Left lung (tissue), 10 donors: ENCODE data around the gene NRIP2. TPM values are rescaled to one million over a fixed set of nuclear protein-coding genes. Genes with fewer than 3 reads are reported as not detected.

Source experiments
- ATAC-seq: fragments of 200-7000 bp; cut with Tn5 transposase; one replicate; pipeline ENCODE4 v1.9.1; 2020; ENCODE audit warnings: moderate library complexity
- DNase-seq, 4 donors: peaks; one replicate each; pipeline ENCODE4 v3.0.0-alpha.2; 2013 to 2020
- H3K27ac ChIP-seq, 2 donors: fragments of 200-600 bp; sonication (generic) in 1 of 2; one replicate each; pipeline versions ENCODE4 v1.5.0 to v1.8.0; 2020 to 2021
- H3K27me3 ChIP-seq, 2 donors: fragments of 200-600 bp; sonication (generic) in 1 of 2; one replicate each; pipeline versions ENCODE4 v1.5.0 to v1.8.0; 2020 to 2021
- H3K36me3 ChIP-seq, 2 donors: fragments of 200-600 bp; sonication (generic) in 1 of 2; one replicate each; pipeline versions ENCODE4 v1.5.0 to v1.8.0; 2020 to 2021
- H3K4me1 ChIP-seq, 2 donors: fragments of 200-600 bp; one replicate each; pipeline ENCODE4 v1.8.0; 2021
- H3K4me3 ChIP-seq, 2 donors: fragments of 200-600 bp; sonication (generic) in 1 of 2; one replicate each; pipeline versions ENCODE4 v1.5.0 to v1.8.0; 2020 to 2021; ENCODE audit warnings: mild to moderate bottlenecking in 1 of 2
- H3K9me3 ChIP-seq, 2 donors: fragments of 200-600 bp; sonication (generic) in 1 of 2; one replicate each; pipeline versions ENCODE4 v1.5.0 to v1.8.0; 2020 to 2021
- CTCF ChIP-seq, 2 donors: fragments of 200-600 bp; sonication (generic) in 1 of 2; IDR thresholded peaks; one replicate each; pipeline versions ENCODE4 v1.5.0 to v1.8.0; 2021; ENCODE audit warnings: antibody characterized with exemption in 2 of 2
- intact Hi-C, 2 donors: fragments of 100-400 bp; cut with DNase I; formaldehyde crosslinking; loops; one replicate each; pipeline versions ENCODE4 v1.11.2 to v1.14.2; 2022
- polyA plus RNA-seq, 6 donors: library from polyadenylated mRNA; unstranded; fragments of 120-200 nt; gene quantifications; one replicate each; pipeline ENCODE4 v1.2.1, GENCODE V29; 2013; ENCODE audit not compliant: insufficient read length in 6 of 6
- total RNA-seq, 2 donors: library from RNA; stranded (reverse); fragmentation: NEBNext Ultra II Directional; extraction: Animal tissue kit (Norgen Biotek cat#: 25700); gene quantifications; one replicate each; pipeline ENCODE4 v1.2.1, GENCODE V29; 2021
- donor health status: DM: no; HTN: yes; CAD: no.
- donor health status: DM: no; HTN: no; CAD: no.

The NRIP2 gene
- total and polyA plus RNA-seq, 8 donors = 0.79 to 8.1 (median 7.1) TPM

GRCh38 chr12:2823483-2823882 is 11.4 kb downstream of the NRIP2 start:
- no peaks in the 10 kb centered on the region for H3K4me1 ChIP-seq
- H3K4me3 ChIP-seq = no peak overlapping the region
- H3K9me3 ChIP-seq = no peaks in the 10 kb centered on the region
- DNase-seq (no peak), ATAC-seq (no peak)
- TF ChIP-seq CTCF (IDR thresholded peaks at IDR 0.05) = no peak
- no peak overlapping the region for H3K27ac ChIP-seq
- intact Hi-C loops = no loop called here
- no peaks in the 10 kb centered on the region for H3K27me3 ChIP-seq
- peaks cover 0 to 100% of the 10 kb centered on the region in 2 donors for H3K36me3 ChIP-seq

- H3K4me3 ChIP-seq = no peak overlapping the region
- intact Hi-C loops = no loop called here
- DNase-seq (no peak), ATAC-seq (no peak)
- H3K27ac ChIP-seq = no peak overlapping the region
- TF ChIP-seq CTCF (IDR thresholded peaks at IDR 0.05) = no peak
- H3K9me3 ChIP-seq = no peaks in the 10 kb centered on the region
- peaks cover 0 to 86% of the 10 kb centered on the region in 2 donors for H3K36me3 ChIP-seq
- H3K27me3 ChIP-seq = no peaks in the 10 kb centered on the region
- H3K4me1 ChIP-seq = no peaks in the 10 kb centered on the region
These were observed 14.4 kb downstream of the NRIP2 start for GRCh38 chr12:2820432-2820831.

- no peak overlapping the region for H3K4me3 ChIP-seq
- ATAC-seq (no peak), DNase-seq (peak in 1 of 4 donors; percentile 65)
- H3K4me1 ChIP-seq = no peaks in the 10 kb centered on the region
- intact Hi-C loops = no loop called here
- no peaks in the 10 kb centered on the region for H3K27me3 ChIP-seq
- no peaks in the 10 kb centered on the region for H3K9me3 ChIP-seq
- H3K27ac ChIP-seq = no peak overlapping the region
- peaks cover 0 to 80% of the 10 kb centered on the region in 2 donors for H3K36me3 ChIP-seq
- no peak for TF ChIP-seq CTCF (IDR thresholded peaks at IDR 0.05)
These were observed 15.0 kb downstream of the NRIP2 start for GRCh38 chr12:2819810-2820209.

- Histone ChIP-seq H3K27me3 (no peaks in the 10 kb centered on the region), H3K27ac (peak overlapping the region; percentile 93 to 97), H3K4me1 (peaks cover 8 to 26% of the 10 kb centered on the region in 2 donors), H3K4me3 (peak overlapping the region; percentile 47 to 78), H3K9me3 (no peaks in the 10 kb centered on the region), H3K36me3 (peaks cover 0 to 17% of the 10 kb centered on the region in 2 donors)
- TF ChIP-seq CTCF (IDR thresholded peaks at IDR 0.05) = peak; percentile 45 to 66
- ATAC-seq (peak; percentile 65), DNase-seq (peak in 2 of 4 donors; percentile 52 to 62)
- intact Hi-C loops = no loop called here
These were observed 21.3 kb downstream of the NRIP2 start for GRCh38 chr12:2813214-2814185.
